Hepatocyte (in vitro differentiated cells): ENCODE measurements around the gene DACT2. TPM values are rescaled to one million over a fixed set of nuclear protein-coding genes. Genes with fewer than 3 reads are reported as not detected.

ENCODE experiments used
- DNase-seq: peaks from one replicate; pipeline ENCODE4 v3.0.0-alpha.2; 2016; ENCODE audit warnings: low spot score
- H2AFZ ChIP-seq: fragments of 200-600 bp; sonication (generic); 2 replicates; pipeline ENCODE4 v1.6.0; 2016; ENCODE audit warnings: antibody characterized with exemption, mild to moderate bottlenecking
- H3K27ac ChIP-seq: fragments of 200-600 bp; sonication (generic); 2 replicates; pipeline ENCODE4 v1.5.1; 2016; ENCODE audit warnings: mild to moderate bottlenecking
- H3K27me3 ChIP-seq: fragments of 200-600 bp; sonication (generic); 2 replicates; pipeline ENCODE4 v1.6.1; 2016
- H3K36me3 ChIP-seq: fragments of 200-600 bp; sonication (generic); replicated peaks from 2 replicates; pipeline ENCODE4 v1.5.1; 2016; ENCODE audit warnings: low read depth; ENCODE audit not compliant: insufficient read depth
- H3K4me1 ChIP-seq: fragments of 200-600 bp; sonication (generic); 2 replicates; pipeline ENCODE4 v1.5.1; 2016; ENCODE audit warnings: mild to moderate bottlenecking, moderate library complexity; ENCODE audit not compliant: insufficient read depth
- H3K4me2 ChIP-seq: fragments of 200-600 bp; sonication (generic); 2 replicates; pipeline ENCODE4 v1.6.0; 2016
- H3K4me3 ChIP-seq: fragments of 200-600 bp; sonication (generic); 2 replicates; pipeline ENCODE4 v1.5.1; 2016; ENCODE audit warnings: mild to moderate bottlenecking
- H3K79me2 ChIP-seq: fragments of 200-600 bp; sonication (generic); 2 replicates; pipeline ENCODE4 v1.6.0; 2017; ENCODE audit warnings: mild to moderate bottlenecking
- H3K9me2 ChIP-seq: fragments of 200-600 bp; sonication (generic); replicated peaks from 2 replicates; pipeline ENCODE4 v1.6.0; 2017; ENCODE audit warnings: mild to moderate bottlenecking; ENCODE audit not compliant: insufficient read depth
- H3K9me3 ChIP-seq: fragments of 200-600 bp; sonication (generic); 2 replicates; pipeline ENCODE4 v1.5.1; 2016; ENCODE audit warnings: low read depth, mild to moderate bottlenecking
- H4K20me1 ChIP-seq: fragments of 200-600 bp; sonication (generic); 2 replicates; pipeline ENCODE4 v1.6.0; 2016; ENCODE audit warnings: mild to moderate bottlenecking; ENCODE audit not compliant: insufficient read depth, poor library complexity, severe bottlenecking
- EZH2 ChIP-seq: fragments of 200-600 bp; sonication (generic); IDR thresholded peaks from 2 replicates; pipeline ENCODE4 v1.6.1; 2016; ENCODE audit warnings: antibody characterized with exemption, mild to moderate bottlenecking, borderline replicate concordance
- EZH2phosphoT487 ChIP-seq: fragments of 200-600 bp; sonication (generic); IDR thresholded peaks from one replicate; pipeline ENCODE4 v1.6.1; 2018; ENCODE audit warnings: antibody characterized with exemption, mild to moderate bottlenecking, low read depth, moderate library complexity; ENCODE audit not compliant: unreplicated experiment, severe bottlenecking
- WGBS: methylation state at CpG from one replicate; pipeline ENCODE4 v1.1.6; 2016; ENCODE audit warnings: low lambda C conversion rate; ENCODE audit errors: missing lambda C conversion rate; 5-methylcytosine and 5-hydroxymethylcytosine counted together
- polyA plus RNA-seq: library from polyadenylated mRNA; unstranded; fragments of >200 nt; fragmentation: Nextera tagmentation; extraction: Ambion mirVana; gene quantifications from 2 replicates; pipeline ENCODE4 v1.2.1, GENCODE V29; 2016
- total RNA-seq: library from RNA; depleted of rRNA; stranded (reverse); fragments of >200 nt; gene quantifications from 2 replicates; pipeline ENCODE4 v1.2.3, GENCODE V29; 2014
- TF ChIP-seq, protein P1 (sequence below): fragments of 200-600 bp; sonication (generic); IDR thresholded peaks from 2 replicates; pipeline ENCODE4 v1.5.1; 2016; ENCODE audit warnings: antibody characterized with exemption, mild to moderate bottlenecking; ENCODE audit not compliant: poor library complexity

DACT2 gene
- total and polyA plus RNA-seq, 2 experiments from 2014 or later = 8.2 to 8.8 TPM

DNA sequence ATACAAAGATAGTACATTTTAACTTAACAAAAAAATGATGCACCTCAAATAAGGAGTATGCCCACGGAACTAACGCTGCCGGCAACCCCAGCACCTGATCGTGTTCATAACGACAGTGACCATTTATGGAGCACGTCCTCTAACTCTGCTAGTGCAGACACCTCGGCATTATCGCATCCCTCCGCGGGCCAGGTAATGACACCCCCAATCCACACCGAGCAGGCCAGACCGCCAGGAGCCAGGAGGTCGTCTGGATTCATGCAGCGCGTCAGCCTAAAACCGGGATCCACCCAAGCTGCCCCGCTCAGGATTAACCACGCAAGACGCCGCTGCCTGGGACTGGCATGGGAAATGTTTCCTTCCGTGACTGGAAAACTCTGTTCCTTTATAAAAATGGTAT, 34.1 kb downstream of the DACT2 start:
- Histone ChIP-seq H3K9me3 (no peaks in the 10 kb centered on the region), H4K20me1 (no peaks in the 10 kb centered on the region), H3K9me2 (no peaks in the 10 kb centered on the region), H3K4me3 (no peak overlapping the region), H2AFZ (no peak overlapping the region), H3K27ac (no peak overlapping the region), H3K79me2 (no peaks in the 10 kb centered on the region), H3K4me2 (no peak overlapping the region), H3K4me1 (no peaks in the 10 kb centered on the region), H3K36me3 (no peaks in the 10 kb centered on the region), H3K27me3 (no peaks in the 10 kb centered on the region)
- no peak for DNase-seq
- TF ChIP-seq, protein P1, sequence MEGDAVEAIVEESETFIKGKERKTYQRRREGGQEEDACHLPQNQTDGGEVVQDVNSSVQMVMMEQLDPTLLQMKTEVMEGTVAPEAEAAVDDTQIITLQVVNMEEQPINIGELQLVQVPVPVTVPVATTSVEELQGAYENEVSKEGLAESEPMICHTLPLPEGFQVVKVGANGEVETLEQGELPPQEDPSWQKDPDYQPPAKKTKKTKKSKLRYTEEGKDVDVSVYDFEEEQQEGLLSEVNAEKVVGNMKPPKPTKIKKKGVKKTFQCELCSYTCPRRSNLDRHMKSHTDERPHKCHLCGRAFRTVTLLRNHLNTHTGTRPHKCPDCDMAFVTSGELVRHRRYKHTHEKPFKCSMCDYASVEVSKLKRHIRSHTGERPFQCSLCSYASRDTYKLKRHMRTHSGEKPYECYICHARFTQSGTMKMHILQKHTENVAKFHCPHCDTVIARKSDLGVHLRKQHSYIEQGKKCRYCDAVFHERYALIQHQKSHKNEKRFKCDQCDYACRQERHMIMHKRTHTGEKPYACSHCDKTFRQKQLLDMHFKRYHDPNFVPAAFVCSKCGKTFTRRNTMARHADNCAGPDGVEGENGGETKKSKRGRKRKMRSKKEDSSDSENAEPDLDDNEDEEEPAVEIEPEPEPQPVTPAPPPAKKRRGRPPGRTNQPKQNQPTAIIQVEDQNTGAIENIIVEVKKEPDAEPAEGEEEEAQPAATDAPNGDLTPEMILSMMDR = no peak
- TF ChIP-seq EZH2 (no peak), EZH2phosphoT487 (no peak)
- WGBS = 97% methylated on average over 21 of the region's 21 CpGs

DNA sequence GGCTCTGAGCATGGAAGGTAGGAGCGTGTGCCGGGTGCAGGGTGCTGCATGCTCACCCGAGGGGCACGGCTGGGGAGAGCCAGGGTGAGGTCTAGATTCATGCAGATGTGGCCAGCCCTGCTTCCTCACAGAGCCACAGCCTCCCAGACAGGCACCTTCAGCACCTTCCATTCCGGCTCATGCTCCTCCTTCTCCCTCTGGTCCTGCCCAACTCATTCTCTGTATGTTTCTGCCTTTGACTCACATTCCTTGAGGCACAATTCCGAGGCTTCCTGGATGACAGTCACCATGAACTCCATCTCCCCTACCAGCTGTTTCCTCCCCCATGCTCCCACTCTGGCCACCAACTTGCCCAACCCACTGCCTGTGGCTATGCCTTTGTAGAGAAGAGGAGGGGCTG, 35.4 kb downstream of the DACT2 start:
- no peak overlapping the region for H3K4me2 ChIP-seq
- no peaks in the 10 kb centered on the region for H3K36me3 ChIP-seq
- no peaks in the 10 kb centered on the region for H3K9me2 ChIP-seq
- H3K4me1 ChIP-seq = no peaks in the 10 kb centered on the region
- no peaks in the 10 kb centered on the region for H4K20me1 ChIP-seq
- no peak for DNase-seq
- no peaks in the 10 kb centered on the region for H3K79me2 ChIP-seq
- TF ChIP-seq, protein P1 = no peak
- TF ChIP-seq EZH2 (no peak), EZH2phosphoT487 (no peak)
- no peak overlapping the region for H2AFZ ChIP-seq
- 87% methylated on average over 5 of the region's 6 CpGs for WGBS
- H3K4me3 ChIP-seq = no peak overlapping the region
- H3K27me3 ChIP-seq = no peaks in the 10 kb centered on the region
- H3K27ac ChIP-seq = no peak overlapping the region
- H3K9me3 ChIP-seq = no peaks in the 10 kb centered on the region

DNA sequence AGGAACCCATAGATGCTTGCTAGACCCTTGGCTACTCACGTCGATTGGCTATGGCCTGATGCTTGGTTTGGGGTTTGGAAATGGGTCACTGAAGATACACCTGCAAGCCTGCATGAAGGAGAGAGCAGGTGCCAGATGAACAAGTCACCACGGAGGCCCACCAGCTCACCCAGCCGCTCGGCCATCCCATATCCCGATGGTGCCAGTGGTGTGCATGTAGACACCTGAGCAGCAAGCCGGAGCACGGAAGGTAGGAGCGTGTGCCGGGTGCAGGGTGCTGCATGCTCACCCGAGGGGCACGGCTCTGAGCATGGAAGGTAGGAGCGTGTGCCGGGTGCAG, 35.9 kb downstream of the DACT2 start:
- Histone ChIP-seq H3K27ac (no peak overlapping the region), H3K4me3 (no peak overlapping the region), H3K9me3 (no peaks in the 10 kb centered on the region), H3K9me2 (no peaks in the 10 kb centered on the region), H3K79me2 (no peaks in the 10 kb centered on the region), H3K4me1 (no peaks in the 10 kb centered on the region), H4K20me1 (no peaks in the 10 kb centered on the region), H3K27me3 (no peaks in the 10 kb centered on the region), H2AFZ (no peak overlapping the region), H3K4me2 (no peak overlapping the region), H3K36me3 (no peaks in the 10 kb centered on the region)
- no peak for TF ChIP-seq EZH2
- TF ChIP-seq EZH2phosphoT487 = no peak
- TF ChIP-seq, protein P1 = no peak
- no peak for DNase-seq
- 97% methylated on average over 11 of the region's 14 CpGs for WGBS

DNA sequence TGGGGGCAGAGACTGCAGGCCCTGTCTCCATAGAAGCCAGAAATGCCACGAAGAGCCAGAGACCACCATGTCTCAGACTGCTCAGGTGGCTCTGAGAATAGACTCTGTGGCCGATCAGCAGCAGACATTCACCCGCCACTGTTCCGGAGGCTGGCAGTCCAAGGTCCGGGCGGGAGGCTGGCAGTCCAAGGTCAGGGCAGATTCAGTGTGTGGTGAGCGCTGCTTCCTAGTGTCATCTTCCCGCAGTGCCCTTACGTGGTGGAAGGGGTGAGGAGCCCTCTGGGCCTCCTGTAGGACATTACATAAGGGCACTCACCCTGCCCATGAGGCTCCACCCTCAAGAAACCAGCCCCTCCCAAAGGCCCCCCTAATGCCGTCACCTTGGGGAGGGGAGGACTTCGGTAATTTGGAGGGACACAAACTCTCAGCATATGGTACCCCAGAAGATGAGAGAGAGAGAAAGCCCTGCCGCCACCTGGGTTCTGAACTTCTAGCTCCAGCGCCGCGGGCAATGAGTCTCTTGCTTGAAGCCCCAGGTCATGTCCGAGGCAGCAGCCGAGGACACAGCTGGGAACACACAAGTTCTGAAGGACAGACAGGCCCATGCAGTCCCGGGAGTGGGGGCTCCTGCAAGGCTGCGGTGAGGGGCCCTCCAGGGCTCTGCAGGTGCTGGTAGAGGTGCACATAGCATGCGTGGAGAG, 36.4 kb downstream of the DACT2 start:
- 93% methylated on average over 20 of the region's 20 CpGs for WGBS
- Histone ChIP-seq H3K79me2 (no peaks in the 10 kb centered on the region), H3K4me2 (no peak overlapping the region)

More for the DNA sequence above, 36.4 kb downstream of the DACT2 start:
- Histone ChIP-seq H3K27ac (no peak overlapping the region), H3K27me3 (no peaks in the 10 kb centered on the region), H3K4me1 (no peaks in the 10 kb centered on the region), H3K9me2 (no peaks in the 10 kb centered on the region), H3K4me3 (no peak overlapping the region), H3K36me3 (no peaks in the 10 kb centered on the region), H4K20me1 (no peaks in the 10 kb centered on the region), H3K9me3 (no peaks in the 10 kb centered on the region), H2AFZ (no peak overlapping the region)
- no peak for DNase-seq
- TF ChIP-seq EZH2 = no peak
- TF ChIP-seq, protein P1 = no peak
- TF ChIP-seq EZH2phosphoT487 = no peak
